GM21367 (cell line): Measurements from ENCODE around the gene MAP10.

Experiments
- ATAC-seq: cut with Tn5 transposase; IDR thresholded peaks from one replicate; pipeline ENCODE4 v1.9.1; 2021; ENCODE audit not compliant: unreplicated experiment

Gene MAP10

DNA sequence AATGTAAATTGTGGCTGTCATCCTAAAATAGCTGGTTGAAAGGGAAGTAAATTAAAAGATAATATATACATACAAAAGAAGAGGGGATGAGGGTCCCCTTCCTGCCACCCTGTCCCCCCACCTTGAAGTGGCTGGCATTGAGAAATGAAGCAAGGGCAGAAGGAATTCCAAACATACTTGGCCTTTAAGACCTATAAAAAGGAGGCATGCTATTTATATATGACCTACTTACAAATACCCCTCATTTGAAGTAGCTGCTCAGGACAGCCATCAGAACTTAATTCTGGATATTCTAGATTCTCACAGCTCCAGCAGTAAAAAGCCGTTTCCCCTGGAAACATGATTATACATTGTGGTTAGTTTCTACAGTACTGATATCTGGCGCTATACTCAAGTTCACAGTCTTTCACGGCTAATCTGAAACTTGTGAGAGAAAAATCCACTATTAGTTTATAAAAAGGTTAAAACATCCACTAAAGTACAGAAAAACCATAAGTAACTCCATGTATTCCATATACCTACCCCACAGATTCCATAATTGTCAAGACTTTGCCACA is 9.6 kb upstream of the MAP10 start:
- no peak for ATAC-seq

DNA sequence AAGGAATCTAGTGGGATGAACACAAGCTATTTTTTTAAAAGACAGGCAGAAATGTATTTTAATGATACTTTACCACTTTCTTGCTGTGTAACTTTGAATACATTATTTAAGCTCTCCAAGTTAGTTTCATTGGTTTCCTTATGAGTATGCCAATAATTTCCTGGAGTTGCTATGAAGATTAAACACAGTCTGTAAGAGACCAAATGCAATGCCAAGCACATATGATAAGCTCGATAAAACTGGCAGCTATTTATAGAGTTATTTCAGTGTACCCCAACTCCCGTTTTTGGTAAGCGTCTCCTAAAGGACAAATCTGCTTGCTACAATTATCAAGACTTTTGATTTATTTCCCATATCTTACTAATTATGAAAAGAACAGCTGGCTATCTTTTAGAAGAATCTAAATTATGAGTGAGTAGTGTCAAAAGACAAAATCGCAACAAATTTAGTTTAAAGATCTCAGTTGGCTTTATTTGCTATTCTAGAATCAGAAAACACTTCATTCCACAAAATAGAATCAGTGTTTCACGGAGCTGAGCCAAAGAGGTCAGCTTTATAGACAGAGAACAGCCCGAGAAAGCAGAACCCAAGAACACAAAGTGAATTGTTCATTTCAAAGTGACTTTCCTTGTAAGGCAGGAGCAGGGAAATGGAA is 7.2 kb upstream of the MAP10 start:
- no peak for ATAC-seq

DNA sequence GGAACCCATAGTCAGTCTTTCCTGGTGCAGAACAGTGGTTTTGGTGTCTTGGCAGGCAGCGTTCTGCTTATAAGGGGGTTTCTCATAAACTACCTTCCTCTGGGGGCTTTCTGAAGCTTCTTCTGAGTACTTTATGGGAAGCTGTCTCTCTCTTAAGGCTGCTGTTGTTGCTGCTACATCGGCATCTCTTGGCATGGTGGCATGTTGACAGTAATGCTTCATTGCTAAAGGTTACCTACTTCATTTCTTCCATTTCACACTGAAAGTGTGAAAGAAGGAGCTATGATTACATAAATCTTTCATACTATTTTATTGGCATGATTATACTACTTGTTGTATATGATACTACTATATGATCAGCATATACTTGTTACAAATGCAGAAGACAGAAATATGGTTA is 6.3 kb upstream of the MAP10 start:
- ATAC-seq, result no peak

DNA sequence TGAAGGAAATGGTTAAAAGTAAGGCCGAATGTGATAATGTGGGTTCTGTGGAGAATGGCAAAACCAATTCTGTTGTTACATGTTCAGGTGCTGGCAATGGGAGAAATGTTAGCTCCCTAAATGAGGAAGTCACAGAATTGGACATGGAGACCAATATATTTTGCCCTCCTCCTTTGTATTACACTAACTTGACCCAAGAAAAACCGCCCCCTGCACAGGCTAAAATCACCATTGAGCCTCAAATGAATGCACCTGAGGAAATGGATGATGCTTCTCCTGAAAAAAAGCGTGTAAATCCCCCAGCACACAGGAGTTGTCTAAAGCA is 932 bp downstream of the MAP10 start:
- ATAC-seq, result no peak

DNA sequence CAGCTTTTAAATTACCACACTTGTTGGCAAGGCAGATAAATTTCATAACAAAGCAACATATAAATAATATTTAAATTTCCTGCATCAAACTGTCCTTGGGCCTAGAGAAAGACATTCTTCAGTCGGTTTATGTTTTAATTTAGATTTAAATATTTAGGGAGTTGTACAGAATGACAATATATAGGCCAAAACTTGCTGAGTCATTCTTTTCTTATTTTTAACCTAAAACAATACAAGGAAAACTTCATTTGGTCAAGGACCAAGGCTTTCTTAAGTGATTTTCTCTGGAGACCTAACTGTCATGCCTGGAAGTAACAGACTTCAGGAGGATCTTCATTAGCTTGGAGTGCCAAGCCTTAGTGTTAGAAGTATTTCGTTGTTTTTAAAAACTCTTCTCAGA is 5.6 kb downstream of the MAP10 start:
- no peak for ATAC-seq

DNA sequence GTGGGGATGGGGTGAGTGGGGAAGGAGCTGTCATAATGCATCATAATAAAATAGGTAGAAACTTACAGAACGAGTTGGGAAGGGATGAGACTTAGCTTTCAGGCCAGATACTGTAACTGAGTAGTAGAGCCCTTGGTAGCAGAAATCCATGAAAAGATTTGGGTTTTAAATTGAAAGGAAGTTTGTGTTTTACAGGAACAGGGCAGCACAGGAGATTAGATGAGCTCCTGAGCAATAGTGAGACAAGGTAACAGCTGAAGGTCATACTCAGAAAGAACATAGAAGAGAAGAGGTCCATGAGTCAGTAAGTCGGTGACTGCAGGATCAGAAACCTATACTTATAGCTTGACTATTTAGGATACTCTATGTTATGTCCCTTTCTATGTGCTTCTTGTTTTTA is 7.3 kb downstream of the MAP10 start:
- ATAC-seq, result no peak

DNA sequence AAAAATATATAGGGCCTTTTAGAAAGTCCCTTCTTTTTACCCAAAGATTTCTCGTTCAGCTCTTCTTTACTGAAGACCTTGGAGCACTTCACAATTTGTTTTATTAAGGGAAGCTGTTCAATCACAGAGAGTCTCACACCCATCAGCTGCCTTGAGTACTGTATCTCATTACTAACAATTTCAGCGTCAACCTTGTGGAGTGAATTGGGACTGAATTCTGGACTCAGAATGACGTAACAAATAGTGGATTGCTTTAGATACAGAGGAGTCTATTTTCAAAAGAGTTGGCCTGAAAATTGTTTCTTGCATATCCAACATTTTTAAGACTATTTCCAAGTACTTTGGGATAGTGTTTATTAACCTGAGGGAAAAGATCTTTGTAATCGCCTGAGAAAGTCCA is 7.9 kb downstream of the MAP10 start:
- ATAC-seq, result no peak

DNA sequence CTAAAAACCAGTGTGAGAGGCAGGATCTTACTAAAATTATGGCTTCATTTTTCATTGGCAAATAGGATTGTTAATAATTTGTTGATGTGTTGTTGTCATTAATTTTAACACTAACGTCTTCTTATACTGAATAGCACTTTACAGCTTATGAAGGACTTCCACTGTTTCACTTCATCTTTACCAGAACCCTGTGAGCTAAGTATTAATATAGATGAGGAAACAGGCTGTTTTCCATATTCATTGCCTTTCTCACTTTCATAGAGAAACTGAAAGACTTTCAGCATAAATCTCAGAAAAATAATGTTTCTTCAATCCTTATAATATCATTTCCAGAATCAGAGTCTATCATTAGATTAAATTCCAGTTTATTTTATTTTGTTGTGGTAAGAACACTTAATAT is 8.5 kb downstream of the MAP10 start:
- ATAC-seq, result no peak

DNA sequence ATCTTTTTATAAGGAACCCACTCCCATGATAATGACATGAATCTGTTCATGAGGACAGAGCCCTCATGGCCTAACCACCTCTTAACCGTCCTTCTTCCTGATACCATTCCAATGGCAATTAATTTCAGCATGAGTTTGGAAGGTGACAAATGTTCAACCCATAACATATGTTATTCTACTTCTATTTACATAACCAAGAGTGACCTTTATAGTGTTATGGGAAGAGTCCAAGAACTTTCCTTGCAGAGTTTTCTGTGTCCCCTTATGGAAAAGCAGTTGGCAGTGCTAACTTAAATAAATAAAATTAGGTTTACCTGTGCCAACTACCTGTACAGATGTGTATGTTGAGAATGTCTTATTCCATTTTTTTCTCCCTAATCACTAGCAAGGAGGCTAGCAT is 11.1 kb downstream of the MAP10 start:
- no peak for ATAC-seq

DNA sequence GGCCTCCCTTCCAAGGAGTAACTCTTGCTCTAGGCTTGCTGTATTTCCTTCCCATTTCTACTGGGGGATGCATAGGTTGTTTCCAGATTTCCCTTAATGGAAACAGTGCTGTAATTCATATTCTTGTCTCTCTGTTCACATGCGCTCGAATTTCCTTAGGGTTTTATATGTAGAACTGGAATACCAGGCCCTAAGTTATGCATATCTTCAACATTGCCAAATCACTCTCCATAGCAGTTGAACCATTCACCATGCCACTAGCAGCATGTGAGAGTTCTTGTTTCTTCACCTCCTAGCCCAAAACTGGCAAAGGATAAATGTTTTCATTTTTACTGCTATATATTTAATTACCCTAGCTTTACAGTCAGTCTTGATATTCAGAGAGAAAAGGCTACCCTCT is 12.8 kb downstream of the MAP10 start:
- ATAC-seq, result no peak

DNA sequence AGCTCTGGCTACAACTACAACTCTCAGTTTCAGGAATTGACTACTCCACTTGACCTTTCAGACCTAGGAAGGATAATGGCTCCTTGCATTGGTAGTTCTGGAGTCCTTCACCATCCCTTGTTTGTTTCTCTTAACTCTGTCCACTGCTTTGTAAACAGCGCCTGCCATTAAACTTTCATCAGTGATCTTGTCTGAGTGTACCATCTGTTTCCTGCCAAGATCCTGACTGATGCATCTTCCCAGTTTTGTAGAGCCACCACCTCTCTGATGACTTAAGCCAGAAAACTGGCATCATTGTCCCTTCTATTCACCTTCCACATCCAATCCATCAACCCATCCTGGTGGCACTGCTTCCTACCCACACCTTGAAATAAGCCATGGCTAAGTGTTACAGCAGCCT is 15.2 kb downstream of the MAP10 start:
- no peak for ATAC-seq

DNA sequence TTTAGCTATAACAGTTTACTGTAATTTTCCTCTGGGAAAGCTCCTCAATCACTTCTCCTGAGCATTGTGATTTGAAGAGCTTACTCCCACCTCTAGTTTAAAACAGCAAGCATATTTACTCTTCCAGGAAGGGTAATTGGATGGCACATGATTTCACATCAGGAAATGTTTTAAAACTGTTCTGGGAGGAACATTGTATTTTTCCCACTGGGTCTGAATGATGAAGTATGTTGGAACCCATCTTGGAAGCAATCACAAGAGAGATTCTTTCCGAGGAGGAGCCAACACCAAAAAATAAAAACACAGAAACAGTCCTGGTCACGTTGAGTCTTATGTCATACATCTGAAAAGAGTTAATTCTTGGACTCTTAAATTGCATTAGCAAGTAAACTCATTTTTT is 17.3 kb downstream of the MAP10 start:
- ATAC-seq, result no peak

DNA sequence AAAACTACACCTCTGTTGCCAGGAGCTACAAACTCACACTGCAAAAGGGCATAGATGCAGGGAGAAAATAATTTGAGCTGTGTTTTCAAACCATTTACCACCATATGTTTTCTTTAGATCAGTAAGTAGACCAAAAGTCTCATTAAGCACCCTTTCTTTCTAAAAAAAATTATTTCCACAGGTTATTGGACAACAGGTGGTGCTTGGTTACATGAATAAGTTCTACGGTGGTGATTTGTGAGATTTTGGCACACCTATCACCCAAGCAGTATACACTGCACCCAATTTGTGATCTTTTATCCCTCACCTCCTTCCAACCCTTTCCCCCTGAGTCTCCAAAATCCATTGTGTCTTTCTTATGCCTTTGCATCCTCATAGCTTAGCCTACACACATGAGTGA is 21.1 kb downstream of the MAP10 start:
- no peak for ATAC-seq

DNA sequence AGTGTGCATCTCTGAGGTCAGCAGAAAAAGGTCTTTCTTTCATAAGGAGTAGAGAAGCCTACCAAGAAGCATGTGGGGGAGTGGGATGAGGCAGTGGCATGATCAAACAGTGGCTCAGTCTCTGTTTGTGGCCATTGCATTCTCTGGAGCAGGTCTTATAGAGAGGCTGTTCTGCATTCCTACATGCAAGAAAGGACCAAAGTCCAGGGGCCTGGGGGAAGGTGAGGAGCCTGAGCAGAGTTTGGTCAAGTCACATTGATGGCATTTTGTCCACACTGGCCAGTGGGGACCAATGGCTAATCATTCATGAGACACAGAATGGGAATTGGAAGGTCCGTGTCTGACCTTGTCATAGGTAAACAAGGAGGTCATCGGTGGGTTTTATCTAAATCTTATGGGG is 25.4 kb downstream of the MAP10 start:
- ATAC-seq, result no peak

DNA sequence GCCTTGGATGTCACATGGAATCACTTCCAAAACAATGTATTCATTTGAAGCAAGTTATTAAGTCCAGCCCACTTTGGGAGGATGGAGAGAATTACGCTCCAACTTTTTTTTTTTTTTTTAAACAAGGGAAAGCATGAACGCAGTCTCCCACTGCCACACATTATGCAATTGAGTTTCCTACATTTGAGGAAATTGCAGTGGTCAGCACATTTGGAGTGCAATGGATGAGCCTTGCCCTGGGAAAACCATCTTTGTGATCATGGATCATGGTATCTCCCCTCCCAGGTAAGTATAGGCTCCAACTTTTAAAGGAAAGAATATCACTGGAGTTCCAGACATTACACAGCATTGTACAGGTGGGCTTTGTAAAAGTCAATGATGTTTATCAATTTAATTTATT is 26.7 kb downstream of the MAP10 start:
- no peak for ATAC-seq

DNA sequence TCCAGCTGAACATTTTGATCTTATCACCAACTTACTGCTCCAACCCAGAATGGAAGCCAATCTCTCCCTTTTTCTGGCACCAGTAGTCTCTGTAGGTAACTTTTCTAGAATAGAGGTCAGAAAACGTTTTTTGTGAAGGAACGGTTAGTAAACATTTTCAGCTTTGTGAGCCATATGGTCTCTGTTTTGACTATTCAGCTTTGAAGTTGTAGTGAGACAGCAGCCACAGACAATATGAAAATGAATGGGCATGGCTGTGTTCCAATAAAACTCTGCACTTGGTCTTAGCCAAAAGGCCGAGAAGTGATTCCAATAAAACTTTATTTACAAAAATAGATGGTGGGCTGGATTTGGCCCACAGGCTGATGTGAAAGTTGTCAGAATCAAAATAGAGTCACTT is 28.9 kb downstream of the MAP10 start:
- ATAC-seq, result no peak

DNA sequence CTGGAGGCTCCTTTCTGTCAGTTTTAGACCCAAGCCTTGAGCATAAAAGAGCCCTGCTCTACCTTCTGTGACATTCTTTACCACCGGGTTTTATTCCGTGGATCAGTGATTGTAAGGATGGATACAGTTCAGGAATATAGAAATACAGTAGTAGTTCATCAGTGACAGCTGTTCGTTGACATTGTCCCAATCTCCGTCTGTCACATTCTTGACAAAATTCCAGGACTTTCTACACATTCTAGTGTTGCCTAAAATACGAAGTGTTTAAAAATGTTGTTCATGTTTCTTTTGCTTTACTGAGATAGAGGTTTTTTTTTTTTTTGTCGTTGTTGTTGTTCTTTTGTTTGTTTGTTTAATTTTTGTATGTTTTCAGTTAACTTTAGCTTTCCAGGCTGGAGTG is 29.9 kb downstream of the MAP10 start:
- ATAC-seq, result no peak

DNA sequence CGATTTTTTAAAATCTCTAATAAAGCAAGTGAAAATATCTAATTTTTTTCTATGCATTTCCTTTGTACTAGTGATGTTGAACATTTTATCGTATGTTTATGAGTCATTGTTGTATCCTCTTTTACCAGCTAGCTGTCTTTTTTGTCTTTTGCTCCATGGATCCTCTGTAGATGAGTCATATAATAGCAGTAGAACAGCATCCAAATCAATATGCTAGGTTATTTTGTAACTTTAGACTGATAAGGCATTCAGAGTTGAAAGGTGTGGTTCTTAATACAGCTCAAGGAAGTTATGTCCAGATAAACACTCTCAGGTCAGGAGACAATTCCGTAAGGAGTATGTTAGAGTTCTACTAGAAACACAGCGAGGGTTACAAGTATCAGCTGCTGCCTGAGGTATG is 31.9 kb downstream of the MAP10 start:
- ATAC-seq, result no peak

DNA sequence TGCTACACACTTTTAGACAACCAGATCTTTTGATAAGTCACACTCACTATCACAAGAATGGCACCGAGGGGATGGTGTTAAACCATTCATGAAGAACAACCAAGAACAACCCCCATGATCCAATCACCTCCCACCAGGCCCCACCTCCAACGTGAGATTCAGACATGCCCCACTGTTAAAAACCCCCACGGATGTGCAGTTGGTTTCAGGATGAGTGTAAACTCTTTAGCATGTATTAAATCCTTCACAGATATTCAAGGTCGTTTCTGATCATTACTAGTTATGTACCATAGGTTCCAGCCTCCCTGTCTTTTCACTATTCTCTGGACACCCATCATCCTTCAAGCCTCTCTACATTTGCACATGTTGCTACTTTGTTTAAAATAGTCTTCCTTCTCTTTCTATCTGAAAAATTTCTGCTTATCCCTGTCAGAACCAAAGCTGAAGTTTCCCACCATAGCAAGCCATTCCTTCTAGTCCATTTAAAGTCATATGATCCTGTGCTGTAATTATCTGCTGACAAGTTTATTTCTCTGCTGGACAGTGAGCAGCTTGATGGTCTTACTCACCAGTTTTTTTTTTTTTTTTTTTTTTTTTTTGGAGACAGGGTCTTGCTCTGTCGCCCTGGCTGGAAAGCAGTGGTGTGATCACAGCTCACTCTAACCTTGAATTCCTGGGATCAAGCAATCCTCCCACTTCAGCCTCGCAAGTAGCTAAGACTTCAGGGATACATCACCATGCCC is 36.8 kb downstream of the MAP10 start:
- no peak for ATAC-seq

DNA sequence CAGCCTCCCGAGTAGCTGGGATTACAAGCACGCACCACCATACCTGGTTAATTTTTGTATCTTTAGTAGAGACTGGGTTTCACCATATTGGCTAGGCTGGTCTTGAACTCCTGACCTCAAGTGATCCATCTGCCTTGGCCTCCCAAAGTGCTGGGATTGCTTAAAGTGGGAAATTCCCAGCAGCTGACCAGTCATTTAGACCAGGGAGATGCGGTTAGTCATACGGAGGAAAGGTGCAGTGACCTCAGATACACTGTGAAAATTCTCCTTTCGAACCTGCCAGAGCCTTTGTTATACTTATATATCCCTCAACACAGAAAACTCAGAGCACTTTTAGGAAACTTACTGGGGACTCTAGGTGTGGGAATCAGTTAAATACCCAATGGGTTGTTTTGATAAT is 39.6 kb downstream of the MAP10 start:
- no peak for ATAC-seq

DNA sequence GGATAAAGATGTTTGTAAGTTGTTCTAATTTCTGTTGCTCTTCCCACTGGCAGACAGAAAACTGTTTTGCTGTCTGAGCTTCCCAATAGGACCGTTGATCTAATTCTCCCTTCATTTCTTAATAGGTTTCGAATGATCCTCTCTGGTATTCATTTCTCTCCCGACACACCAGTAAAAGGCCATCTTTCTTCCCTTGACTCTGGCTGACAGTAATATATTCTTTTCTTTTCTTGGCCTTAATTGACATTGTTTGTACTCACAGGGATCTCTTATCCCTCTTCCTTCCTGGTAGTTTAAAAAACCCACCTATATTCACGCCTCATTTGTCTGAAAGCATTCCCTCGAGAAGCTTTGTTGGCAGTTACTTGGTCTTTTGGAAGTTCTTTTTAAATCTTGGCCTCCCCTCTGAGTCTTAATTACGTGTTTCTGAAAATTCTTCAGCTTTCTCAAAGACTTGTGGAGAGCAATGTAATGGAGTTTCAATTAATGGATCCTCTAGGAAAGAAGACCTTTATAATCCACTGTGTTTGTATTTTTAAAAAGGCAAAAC is 40.3 kb downstream of the MAP10 start:
- no peak for ATAC-seq

DNA sequence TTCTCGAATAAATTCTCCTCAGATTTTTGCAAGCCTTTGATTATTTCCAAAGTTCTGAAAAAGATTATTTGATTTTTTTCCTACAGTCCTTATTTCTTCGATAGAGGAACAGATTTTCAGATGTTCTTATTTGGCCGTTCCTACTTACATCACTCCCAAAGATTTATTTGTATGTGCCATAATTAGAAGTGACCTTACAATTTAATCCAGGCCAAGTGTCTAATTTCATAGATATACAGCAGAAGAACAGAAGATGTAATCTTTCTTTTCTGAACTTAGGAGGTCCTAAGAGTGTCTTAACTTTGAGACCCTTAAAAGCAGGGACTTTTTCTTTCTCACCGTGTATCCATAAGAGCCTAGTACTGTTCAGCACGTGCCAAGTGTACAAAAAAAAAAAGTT is 46.3 kb downstream of the MAP10 start:
- ATAC-seq, result no peak
